Gastrocnemius medialis (tissue), 4 donors: ENCODE results near the gene ROBO4. TPM values are rescaled to one million over a fixed set of nuclear protein-coding genes. Genes with fewer than 3 reads are reported as not detected.

Experiments used
- ATAC-seq, 2 donors: fragments of 150-250 bp; one replicate each; pipeline ENCODE4 v1.9.1; 2016
- DNase-seq, 2 donors: peaks; one replicate each; pipeline ENCODE4 v3.0.0-alpha.2; 2019
- H3K27ac ChIP-seq, 4 donors: fragments of 200-600 bp; sonication (generic); 1 replicate in 1 of 4; 2 replicates in 3 of 4; pipeline ENCODE4 v1.5.1; 2016 to 2018; ENCODE audit warnings: mild to moderate bottlenecking in 2 of 4, moderate library complexity in 1 of 4
- H3K27me3 ChIP-seq, 3 donors: fragments of 200-600 bp; sonication (generic) in 2 of 3; 1 replicate in 1 of 3; 2 replicates in 2 of 3; pipeline versions ENCODE4 v1.5.1 to v1.6.0; 2016 to 2019; ENCODE audit warnings: mild to moderate bottlenecking in 1 of 3, moderate library complexity in 1 of 3
- H3K36me3 ChIP-seq, 2 donors: fragments of 200-600 bp; sonication (generic) in 1 of 2; one replicate each; pipeline ENCODE4 v1.5.1; 2017 to 2018
- H3K4me1 ChIP-seq, 2 donors: fragments of 200-600 bp; sonication (generic) in 1 of 2; one replicate each; pipeline ENCODE4 v1.5.1; 2016 to 2017; ENCODE audit warnings: mild to moderate bottlenecking in 2 of 2
- H3K4me3 ChIP-seq, 4 donors: fragments of 200-600 bp; sonication (generic) in 3 of 4; 1 replicate in 1 of 4; 2 replicates in 3 of 4; pipeline ENCODE4 v1.5.1; 2016 to 2019; ENCODE audit warnings: mild to moderate bottlenecking in 2 of 4
- H3K9me3 ChIP-seq, 3 donors: fragments of 200-600 bp; sonication (generic) in 2 of 3; 1 replicate in 1 of 3; 2 replicates in 2 of 3; pipeline ENCODE4 v1.5.1; 2016 to 2019
- POLR2A ChIP-seq, 2 donors: fragments of 450-650 bp; IDR thresholded peaks; one replicate each; pipeline ENCODE4 v1.6.1; 2017; ENCODE audit warnings: antibody characterized with exemption in 2 of 2, mild to moderate bottlenecking in 2 of 2, moderate library complexity in 2 of 2
- in situ Hi-C, 4 donors: fragments of 200-750 bp; cut with MboI; loops; one replicate each; pipeline versions ENCODE4 v1.15.0 to v1.8.0; 2017; ENCODE audit warnings: low sequenced_read_pairs in 4 of 4
- intact Hi-C: fragments of 100-400 bp; cut with DNase I; formaldehyde crosslinking; loops from one replicate; pipeline ENCODE4 v1.15.1; 2023; ENCODE audit warnings: low total_unique reads
- total RNA-seq, 4 donors: library from RNA; depleted of rRNA; stranded (reverse); fragments of >200 nt; gene quantifications; one replicate each; pipeline versions ENCODE4 v1.1.0 to v1.2.3, GENCODE V29; 2016
- TF ChIP-seq, protein P1 (sequence below), 5 experiments: fragments of 450-650 bp in 3 of 5; fragments of 200-600 bp in 2 of 5; sonication (generic) in 2 of 5; IDR thresholded peaks in 4 of 5; conservative IDR thresholded peaks in 1 of 5; 1 replicate in 4 of 5; 2 replicates in 1 of 5; pipeline ENCODE4 v1.5.1; 2016 to 2019; ENCODE audit warnings: antibody characterized with exemption in 5 of 5, mild to moderate bottlenecking in 3 of 5, moderate library complexity in 3 of 5

ROBO4 gene
- total RNA-seq, 4 donors from 2014 or later, result 7.6 to 18.7 (median 14.7) TPM

DNA sequence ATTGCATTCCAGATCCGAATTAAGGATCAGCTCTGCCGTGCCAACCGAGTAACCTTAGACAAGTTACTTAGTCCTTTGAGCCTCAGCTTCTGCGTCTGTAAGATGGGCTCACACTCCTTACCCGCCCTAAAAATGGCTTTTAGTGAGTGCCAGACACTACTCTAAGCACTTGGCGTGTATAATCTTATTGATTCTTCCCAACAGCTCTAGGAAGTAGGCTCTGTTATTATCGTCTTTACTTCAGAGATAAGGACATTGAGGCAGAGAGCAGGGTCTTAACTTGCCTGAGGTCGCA, 54.1 kb downstream of the ROBO4 start:
- in situ Hi-C loops (no loop called here), intact Hi-C loops (no loop called here)
- TF ChIP-seq, protein P1, sequence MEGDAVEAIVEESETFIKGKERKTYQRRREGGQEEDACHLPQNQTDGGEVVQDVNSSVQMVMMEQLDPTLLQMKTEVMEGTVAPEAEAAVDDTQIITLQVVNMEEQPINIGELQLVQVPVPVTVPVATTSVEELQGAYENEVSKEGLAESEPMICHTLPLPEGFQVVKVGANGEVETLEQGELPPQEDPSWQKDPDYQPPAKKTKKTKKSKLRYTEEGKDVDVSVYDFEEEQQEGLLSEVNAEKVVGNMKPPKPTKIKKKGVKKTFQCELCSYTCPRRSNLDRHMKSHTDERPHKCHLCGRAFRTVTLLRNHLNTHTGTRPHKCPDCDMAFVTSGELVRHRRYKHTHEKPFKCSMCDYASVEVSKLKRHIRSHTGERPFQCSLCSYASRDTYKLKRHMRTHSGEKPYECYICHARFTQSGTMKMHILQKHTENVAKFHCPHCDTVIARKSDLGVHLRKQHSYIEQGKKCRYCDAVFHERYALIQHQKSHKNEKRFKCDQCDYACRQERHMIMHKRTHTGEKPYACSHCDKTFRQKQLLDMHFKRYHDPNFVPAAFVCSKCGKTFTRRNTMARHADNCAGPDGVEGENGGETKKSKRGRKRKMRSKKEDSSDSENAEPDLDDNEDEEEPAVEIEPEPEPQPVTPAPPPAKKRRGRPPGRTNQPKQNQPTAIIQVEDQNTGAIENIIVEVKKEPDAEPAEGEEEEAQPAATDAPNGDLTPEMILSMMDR (IDR thresholded peaks at IDR 0.05 in 4 of 5, conservative IDR thresholded peaks at IDR 0.05 in 1 of 5), result no peak
- no peak for TF ChIP-seq POLR2A (IDR thresholded peaks at IDR 0.05)
- Histone ChIP-seq H3K27me3 (peaks cover 85 to 98% (median 95%) of the 10 kb centered on the region in 3 donors), H3K27ac (no peak overlapping the region), H3K4me3 (no peak overlapping the region), H3K9me3 (no peaks in the 10 kb centered on the region), H3K36me3 (no peaks in the 10 kb centered on the region), H3K4me1 (peaks cover 9 to 13% of the 10 kb centered on the region in 2 donors)
- DNase-seq, result no peak
- ATAC-seq, result no peak

- peaks cover 9 to 13% of the 10 kb centered on the region in 2 donors for H3K4me1 ChIP-seq
- in situ Hi-C loops, result no loop called here
Measured at GRCh38 chr11:124842305-124842704, 55.4 kb downstream of the ROBO4 start.

DNA sequence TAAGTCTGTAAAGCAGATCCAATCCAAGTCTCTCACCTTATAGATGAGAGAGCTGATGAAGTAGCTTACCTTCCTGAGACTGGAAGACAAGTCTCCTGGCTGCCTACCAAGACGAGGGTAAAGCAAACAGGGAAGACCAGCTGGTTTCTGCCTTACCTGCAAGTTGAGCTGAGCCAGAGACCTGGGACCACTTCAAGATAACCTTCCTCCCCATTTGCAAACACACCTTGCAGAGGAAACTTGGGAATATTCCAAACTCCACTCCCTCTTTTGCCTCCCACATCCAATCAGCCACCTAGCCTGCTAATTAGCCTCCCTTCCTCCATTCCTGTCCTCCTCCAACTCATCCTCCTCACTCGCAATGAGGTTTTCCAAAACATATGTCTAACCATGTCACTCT, 55.8 kb downstream of the ROBO4 start:
- no peak for TF ChIP-seq POLR2A (IDR thresholded peaks at IDR 0.05)
- TF ChIP-seq, protein P1 (IDR thresholded peaks at IDR 0.05 in 4 of 5, conservative IDR thresholded peaks at IDR 0.05 in 1 of 5), result no peak
- peaks cover 85 to 91% (median 87%) of the 10 kb centered on the region in 3 donors for H3K27me3 ChIP-seq
- no peak for ATAC-seq

More at GRCh38 chr11:124842305-124842704, 55.4 kb downstream of the ROBO4 start:
- Histone ChIP-seq H3K27ac (no peak overlapping the region), H3K9me3 (no peaks in the 10 kb centered on the region), H3K36me3 (no peaks in the 10 kb centered on the region), H3K27me3 (peaks cover 88 to 94% (median 92%) of the 10 kb centered on the region in 3 donors), H3K4me3 (peak overlapping the region in 1 of 4 donors; percentile 28)
- DNase-seq, result no peak
- intact Hi-C loops, result no loop called here
- TF ChIP-seq POLR2A (IDR thresholded peaks at IDR 0.05), result no peak
- TF ChIP-seq, protein P1 (IDR thresholded peaks at IDR 0.05 in 4 of 5, conservative IDR thresholded peaks at IDR 0.05 in 1 of 5), result no peak
- no peak for ATAC-seq

DNA sequence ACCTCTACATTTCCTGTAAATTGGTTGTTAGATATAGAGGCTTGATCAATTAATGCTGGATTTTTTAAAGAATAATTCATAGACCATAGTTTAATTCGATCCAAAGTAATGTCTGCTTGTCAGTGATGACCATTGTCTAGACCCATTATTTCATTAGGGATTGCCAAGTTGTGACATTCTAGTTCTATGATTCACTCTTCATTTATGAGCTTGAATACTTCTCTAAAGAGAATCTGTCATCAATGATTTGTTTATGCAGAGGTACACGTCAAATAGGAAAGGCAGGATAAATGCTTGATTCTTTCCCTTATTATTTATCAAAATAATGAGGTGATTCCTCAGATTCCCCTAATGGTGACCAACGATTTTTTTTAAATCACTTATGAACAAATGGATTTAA, 56.5 kb downstream of the ROBO4 start:
- intact Hi-C loops (no loop called here), in situ Hi-C loops (no loop called here)
- Histone ChIP-seq H3K4me1 (peaks cover 9 to 21% of the 10 kb centered on the region in 2 donors), H3K4me3 (no peak overlapping the region), H3K27me3 (peaks cover 81 to 86% (median 82%) of the 10 kb centered on the region in 3 donors), H3K9me3 (no peaks in the 10 kb centered on the region), H3K27ac (no peak overlapping the region), H3K36me3 (no peaks in the 10 kb centered on the region)
- TF ChIP-seq, protein P1 (IDR thresholded peaks at IDR 0.05 in 4 of 5, conservative IDR thresholded peaks at IDR 0.05 in 1 of 5), result no peak
- ATAC-seq, result no peak
- DNase-seq, result no peak

More for the DNA sequence above, 55.8 kb downstream of the ROBO4 start:
- Histone ChIP-seq H3K27ac (no peak overlapping the region), H3K36me3 (no peaks in the 10 kb centered on the region), H3K4me3 (no peak overlapping the region), H3K9me3 (no peaks in the 10 kb centered on the region), H3K4me1 (peaks cover 9 to 18% of the 10 kb centered on the region in 2 donors)
- DNase-seq, result no peak
- in situ Hi-C loops, result no loop called here
- intact Hi-C loops, result no loop called here

DNA sequence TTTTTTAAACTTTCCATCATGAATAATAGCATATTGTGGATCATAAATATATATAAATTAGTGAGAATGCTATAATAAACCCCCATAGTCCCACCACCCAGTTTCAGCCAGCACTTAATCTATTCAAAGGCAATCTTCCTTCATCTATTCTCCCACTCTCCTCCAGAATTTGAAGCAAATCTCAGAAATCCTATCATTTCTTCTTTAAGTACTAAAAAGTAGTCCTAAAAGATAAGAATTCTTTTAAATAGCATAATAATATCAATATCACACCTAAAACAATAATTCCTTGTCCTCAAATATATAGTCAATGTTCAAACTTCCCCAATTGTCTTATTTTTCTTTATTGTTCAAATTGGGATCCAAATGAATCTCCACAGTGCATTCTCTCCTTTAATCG, 57.0 kb downstream of the ROBO4 start:
- DNase-seq (no peak), ATAC-seq (no peak)
- TF ChIP-seq, protein P1 (IDR thresholded peaks at IDR 0.05 in 4 of 5, conservative IDR thresholded peaks at IDR 0.05 in 1 of 5), result no peak
- TF ChIP-seq POLR2A (IDR thresholded peaks at IDR 0.05), result no peak
- Histone ChIP-seq H3K4me3 (no peak overlapping the region), H3K4me1 (peaks cover 9 to 23% of the 10 kb centered on the region in 2 donors), H3K9me3 (no peaks in the 10 kb centered on the region), H3K27me3 (peaks cover 76 to 81% (median 76%) of the 10 kb centered on the region in 3 donors), H3K27ac (no peak overlapping the region), H3K36me3 (no peaks in the 10 kb centered on the region)
- intact Hi-C loops (no loop called here), in situ Hi-C loops (no loop called here)
